HG03575 (cell line): ENCODE data around the gene UNC5CL.

ENCODE experiments used
- ATAC-seq: cut with Tn5 transposase; IDR thresholded peaks from one replicate; pipeline ENCODE4 v1.9.1; 2021; ENCODE audit not compliant: unreplicated experiment, insufficient number of reproducible peaks, low FRiP score; ENCODE audit errors: extremely low read depth

UNC5CL gene

DNA sequence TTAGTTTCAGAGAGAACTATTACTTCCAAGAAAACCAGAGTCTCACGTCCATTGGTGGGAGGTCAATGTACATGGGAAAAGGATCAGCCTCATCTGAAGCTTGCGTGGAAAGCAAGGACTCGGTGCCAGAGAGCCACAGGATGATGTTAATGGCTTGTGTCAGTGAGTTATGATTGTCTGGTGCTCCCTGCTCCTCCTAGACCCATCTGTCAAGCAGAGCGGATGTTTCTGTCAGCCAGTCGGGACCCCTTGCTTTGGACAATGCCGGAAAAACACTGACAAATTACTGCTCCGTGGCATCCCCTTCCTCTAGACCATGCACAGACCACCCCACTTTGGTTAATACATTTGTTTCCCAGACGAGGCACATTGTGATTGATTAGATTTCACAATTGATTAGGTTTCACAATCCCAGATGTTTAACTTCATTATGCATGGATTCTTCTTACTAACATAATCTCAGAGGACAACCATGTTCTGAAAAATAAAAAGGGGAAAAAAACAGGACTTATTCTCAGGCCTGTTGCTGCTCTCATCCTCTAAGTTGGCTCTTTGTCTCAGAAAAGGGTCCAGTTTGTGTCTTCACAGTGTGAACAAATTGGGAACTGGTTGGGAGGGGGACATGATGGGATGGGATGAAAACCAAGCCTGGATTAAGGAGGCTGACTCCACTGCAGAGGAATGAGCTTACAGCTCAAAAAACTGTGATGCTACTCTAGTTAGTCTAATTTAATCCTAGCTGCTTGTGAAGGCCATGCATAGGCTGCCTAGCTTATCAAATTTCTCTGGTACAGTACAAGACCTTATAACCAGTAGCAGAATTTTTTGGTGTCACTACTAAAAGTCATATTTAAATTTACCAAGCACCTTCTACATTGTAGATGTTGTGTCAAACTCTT, 51.9 kb downstream of the UNC5CL start:
- ATAC-seq, result no peak

- no peak for ATAC-seq
Observed at GRCh38 chr6:40986364-40986763, 52.7 kb downstream of the UNC5CL start.

DNA sequence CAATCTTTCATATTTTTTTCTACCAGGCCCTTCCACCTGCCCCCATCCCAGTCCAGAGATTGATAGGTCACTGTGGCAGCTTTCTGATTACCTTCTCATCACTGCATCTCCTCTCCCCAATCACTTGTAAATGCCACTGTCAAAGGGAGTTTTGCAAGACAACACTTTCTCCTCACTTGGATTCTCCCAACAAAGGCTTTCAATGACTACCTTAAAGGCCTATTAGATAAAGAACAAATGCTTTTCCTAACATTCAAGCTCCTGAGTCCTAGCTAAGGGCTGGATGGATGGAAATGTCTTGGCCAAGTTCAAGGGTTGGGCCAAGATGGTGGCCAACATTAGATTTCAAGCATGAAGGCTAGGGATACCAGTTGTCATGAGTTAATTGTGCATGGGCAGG, 55.3 kb downstream of the UNC5CL start:
- no peak for ATAC-seq

- ATAC-seq, result no peak
Observed at GRCh38 chr6:40982917-40983316, 56.1 kb downstream of the UNC5CL start.

- ATAC-seq, result no peak
Observed at GRCh38 chr6:40978687-40979289, 60.2 kb downstream of the UNC5CL start.

GRCh38 chr6:40977695-40978094, 61.3 kb downstream of the UNC5CL start:
- ATAC-seq, result no peak

- no peak for ATAC-seq
Observed at GRCh38 chr6:40977085-40977484, 61.9 kb downstream of the UNC5CL start.
